A673 (cell line): ENCODE measurements around the gene ZNF124.

Source experiments
- EZH2 ChIP-seq: fragments of 200-600 bp; sonication (generic); IDR thresholded peaks from 2 replicates; pipeline ENCODE4 v1.6.1; 2017; ENCODE audit warnings: borderline replicate concordance, low read depth, mild to moderate bottlenecking, mixed read lengths, antibody characterized with exemption, low read length; ENCODE audit not compliant: poor library complexity, severe bottlenecking
- TF ChIP-seq, protein P1 (sequence below): fragments of 300-800, 200-600 bp; sonication (generic); conservative IDR thresholded peaks from 2 replicates; pipeline ENCODE4 v1.5.1; 2017; ENCODE audit warnings: low read depth, mild to moderate bottlenecking, antibody characterized with exemption, low read length, moderate library complexity, mixed read lengths

DNA sequence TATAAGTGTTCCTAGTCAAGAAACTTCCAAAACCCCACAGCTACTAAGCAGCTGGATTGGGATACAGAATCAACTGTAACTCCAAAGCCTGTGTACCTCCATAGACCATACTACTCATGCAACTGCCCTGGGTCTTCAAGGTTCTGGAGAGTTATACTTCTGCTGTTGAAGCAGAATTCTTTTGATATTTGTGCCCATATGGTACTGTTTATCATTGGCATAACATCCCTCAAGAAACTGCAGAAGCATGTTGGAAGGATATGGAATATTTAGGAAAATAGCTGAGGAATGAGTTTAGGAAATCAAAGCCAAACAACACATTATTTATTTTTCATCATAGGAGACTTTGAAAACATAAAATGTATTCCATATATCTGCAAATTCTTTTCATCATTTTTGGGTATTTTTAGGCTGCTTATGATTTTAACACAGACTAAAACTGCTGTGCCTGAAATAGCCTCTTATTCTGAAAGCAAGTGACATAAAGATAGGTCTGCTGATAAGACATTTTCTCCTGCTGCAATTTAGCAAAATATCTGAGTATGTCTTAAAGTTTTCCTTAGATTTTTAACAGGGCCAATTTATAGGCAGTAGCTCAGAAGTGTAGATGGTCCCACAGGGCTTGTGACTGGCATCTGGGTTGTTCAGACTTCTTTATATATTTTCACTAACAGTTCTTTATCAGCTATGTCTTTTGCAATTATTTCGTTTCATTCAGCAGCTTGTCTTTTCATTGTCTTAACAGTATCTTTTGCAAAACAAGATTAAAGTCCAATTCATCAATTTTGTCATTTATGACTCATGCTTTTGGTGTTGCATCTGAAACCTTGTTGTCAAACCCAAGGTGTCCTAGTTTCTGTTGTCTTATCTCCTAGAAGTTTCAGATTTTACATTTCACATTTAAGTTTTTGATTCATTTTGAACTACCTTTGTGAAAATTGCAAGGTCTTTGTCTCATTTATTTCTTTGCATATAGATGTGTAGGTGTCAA, 41.1 kb upstream of the ZNF124 start:
- TF ChIP-seq, protein P1, sequence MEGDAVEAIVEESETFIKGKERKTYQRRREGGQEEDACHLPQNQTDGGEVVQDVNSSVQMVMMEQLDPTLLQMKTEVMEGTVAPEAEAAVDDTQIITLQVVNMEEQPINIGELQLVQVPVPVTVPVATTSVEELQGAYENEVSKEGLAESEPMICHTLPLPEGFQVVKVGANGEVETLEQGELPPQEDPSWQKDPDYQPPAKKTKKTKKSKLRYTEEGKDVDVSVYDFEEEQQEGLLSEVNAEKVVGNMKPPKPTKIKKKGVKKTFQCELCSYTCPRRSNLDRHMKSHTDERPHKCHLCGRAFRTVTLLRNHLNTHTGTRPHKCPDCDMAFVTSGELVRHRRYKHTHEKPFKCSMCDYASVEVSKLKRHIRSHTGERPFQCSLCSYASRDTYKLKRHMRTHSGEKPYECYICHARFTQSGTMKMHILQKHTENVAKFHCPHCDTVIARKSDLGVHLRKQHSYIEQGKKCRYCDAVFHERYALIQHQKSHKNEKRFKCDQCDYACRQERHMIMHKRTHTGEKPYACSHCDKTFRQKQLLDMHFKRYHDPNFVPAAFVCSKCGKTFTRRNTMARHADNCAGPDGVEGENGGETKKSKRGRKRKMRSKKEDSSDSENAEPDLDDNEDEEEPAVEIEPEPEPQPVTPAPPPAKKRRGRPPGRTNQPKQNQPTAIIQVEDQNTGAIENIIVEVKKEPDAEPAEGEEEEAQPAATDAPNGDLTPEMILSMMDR = no peak
- TF ChIP-seq EZH2 = no peak
